Fibroblast of villous mesenchyme (primary cell): ENCODE results near the gene DAPK2. TPM values are rescaled to one million over a fixed set of nuclear protein-coding genes. Genes with fewer than 3 reads are reported as not detected.

ENCODE experiments used
- DNase-seq: peaks from one replicate; pipeline ENCODE4 v3.0.0-alpha.2; 2010; ENCODE audit warnings: low read depth
- H3K4me3 ChIP-seq: 2 replicates; pipeline ENCODE4 v1.5.1; 2011; ENCODE audit warnings: low read depth, mild to moderate bottlenecking, low read length
- total RNA-seq: library from RNA; depleted of rRNA; stranded (reverse); fragments of >200 nt; gene quantifications from 2 replicates; pipeline ENCODE4 v1.2.3, GENCODE V29; 2012
- TF ChIP-seq, protein P1 (sequence below): IDR thresholded peaks from 2 replicates; pipeline ENCODE4 v1.5.1; 2012; ENCODE audit warnings: low read depth, mild to moderate bottlenecking, low read length; ENCODE audit not compliant: insufficient read depth

The DAPK2 gene
- total RNA-seq, 1 donor: 8.2 TPM

DNA sequence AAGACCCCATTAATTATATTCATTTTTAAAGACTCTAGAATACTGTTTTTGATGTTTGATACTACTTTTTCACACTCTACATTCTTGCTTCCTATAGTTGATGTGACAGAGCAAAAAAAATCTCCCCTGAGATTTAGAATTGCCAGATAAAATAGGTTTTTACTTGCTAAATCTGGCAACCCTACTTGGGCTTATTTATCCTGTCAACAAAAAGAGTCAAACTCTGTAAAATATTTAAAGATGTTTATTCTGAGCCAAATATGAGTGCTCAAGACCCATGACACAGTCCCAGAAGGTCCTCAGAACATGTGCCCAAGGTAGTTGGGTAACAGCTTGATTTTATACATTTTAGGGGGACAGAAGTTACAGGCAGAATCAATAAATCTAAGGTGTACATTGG is 72.3 kb downstream of the DAPK2 start:
- DNase-seq: no peak
- TF ChIP-seq, protein P1, sequence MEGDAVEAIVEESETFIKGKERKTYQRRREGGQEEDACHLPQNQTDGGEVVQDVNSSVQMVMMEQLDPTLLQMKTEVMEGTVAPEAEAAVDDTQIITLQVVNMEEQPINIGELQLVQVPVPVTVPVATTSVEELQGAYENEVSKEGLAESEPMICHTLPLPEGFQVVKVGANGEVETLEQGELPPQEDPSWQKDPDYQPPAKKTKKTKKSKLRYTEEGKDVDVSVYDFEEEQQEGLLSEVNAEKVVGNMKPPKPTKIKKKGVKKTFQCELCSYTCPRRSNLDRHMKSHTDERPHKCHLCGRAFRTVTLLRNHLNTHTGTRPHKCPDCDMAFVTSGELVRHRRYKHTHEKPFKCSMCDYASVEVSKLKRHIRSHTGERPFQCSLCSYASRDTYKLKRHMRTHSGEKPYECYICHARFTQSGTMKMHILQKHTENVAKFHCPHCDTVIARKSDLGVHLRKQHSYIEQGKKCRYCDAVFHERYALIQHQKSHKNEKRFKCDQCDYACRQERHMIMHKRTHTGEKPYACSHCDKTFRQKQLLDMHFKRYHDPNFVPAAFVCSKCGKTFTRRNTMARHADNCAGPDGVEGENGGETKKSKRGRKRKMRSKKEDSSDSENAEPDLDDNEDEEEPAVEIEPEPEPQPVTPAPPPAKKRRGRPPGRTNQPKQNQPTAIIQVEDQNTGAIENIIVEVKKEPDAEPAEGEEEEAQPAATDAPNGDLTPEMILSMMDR: no peak
- H3K4me3 ChIP-seq: no peak overlapping the region

DNA sequence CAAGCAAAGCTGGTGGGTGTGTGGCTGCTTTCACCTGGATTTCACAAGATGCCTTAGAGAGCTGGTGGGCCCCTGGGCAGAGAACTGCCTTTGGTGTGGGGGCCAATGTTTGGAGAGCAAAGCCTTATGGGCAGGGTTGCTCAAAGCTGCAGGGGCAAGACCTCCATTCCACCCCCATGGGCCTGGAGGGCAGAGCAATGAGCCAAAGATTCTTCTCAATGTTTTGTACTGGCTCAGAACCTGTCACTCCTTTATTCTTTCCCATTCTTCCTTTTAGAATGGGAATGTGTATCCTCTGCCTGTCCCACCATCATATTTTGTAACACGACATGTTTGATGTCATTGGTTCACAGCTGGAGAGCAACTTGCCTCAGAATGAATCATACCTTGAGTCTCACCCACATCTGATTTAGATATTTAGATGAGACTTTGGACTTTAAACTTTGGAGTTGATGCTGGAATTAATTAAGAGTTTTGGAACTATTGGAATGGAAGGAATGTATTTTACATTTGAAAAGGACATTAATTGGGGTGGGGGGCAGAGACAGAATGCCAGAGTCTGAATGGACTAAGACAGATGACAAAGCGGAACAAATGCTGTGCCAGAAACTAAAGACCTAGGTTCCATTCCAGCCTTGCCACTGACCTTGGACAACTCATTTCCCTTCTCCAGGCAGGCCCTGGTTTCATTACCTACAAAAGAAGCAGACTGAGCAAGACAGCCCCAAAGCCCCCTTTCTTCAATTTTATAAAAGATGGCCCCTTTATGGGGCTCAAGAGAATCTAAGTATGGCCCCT is 72.9 kb downstream of the DAPK2 start:
- peak; percentile 61 for DNase-seq
- TF ChIP-seq, protein P1: no peak
- H3K4me3 ChIP-seq: no peak overlapping the region

DNA sequence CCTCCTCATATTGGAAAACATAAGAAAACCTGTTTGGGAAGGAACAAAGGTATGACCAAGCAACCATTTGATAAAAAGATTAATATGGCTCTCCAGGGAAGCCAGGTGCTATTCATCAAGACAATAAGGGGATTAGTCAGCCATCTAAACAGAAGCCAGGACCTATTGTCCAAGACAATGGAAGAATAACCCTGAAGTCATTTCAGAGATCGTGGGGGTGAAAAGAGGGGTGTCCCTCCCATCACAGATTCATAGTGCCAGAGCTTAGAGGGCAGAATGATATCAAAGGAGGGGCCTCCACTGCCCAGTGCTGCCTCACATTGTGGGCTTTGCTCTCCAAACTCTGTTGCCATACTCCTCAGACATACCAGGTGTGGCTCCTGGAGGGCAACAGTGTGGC is 73.5 kb downstream of the DAPK2 start:
- DNase-seq: no peak
- TF ChIP-seq, protein P1: no peak
- H3K4me3 ChIP-seq: no peak overlapping the region

DNA sequence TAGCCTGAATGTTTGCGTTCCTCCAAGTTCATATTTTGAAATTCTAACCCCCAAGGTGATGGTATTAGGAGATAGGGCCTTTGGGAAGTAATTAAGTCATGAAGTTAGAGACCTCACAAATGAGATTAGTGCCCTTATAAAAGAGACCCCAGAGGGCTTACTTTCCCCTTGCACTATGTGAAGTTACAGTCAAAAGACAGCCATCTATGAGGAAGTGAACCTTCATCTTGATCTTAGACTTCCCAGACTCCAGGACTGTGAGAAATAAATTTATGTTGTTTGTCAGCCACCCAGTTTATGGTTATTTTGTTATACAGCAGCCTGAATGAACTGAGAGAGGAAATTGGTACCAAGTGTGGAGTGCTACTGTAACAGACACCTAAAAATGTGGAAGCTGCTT is 74.4 kb downstream of the DAPK2 start:
- DNase-seq: no peak
- H3K4me3 ChIP-seq: no peak overlapping the region
- TF ChIP-seq, protein P1: no peak

DNA sequence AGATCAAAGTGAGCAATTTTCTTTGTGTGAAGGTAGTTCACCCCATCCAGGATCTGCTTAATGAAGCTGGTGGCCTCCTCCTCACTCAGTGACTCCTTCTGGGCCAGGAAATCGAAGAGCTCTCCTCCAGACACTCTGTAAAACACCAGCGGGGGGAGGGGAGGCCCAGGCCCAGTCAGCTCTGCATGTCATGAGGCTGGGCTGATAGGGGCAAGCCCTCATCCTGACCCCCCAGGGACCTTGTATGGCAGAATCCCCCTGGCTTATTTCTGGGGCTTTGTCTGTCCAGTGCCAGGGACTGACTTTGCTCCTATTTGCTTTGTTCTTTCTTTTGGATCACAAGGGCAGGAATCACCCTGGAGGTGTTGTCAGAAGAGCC is 74.9 kb downstream of the DAPK2 start:
- TF ChIP-seq, protein P1: no peak
- DNase-seq: no peak
- H3K4me3 ChIP-seq: no peak overlapping the region

DNA sequence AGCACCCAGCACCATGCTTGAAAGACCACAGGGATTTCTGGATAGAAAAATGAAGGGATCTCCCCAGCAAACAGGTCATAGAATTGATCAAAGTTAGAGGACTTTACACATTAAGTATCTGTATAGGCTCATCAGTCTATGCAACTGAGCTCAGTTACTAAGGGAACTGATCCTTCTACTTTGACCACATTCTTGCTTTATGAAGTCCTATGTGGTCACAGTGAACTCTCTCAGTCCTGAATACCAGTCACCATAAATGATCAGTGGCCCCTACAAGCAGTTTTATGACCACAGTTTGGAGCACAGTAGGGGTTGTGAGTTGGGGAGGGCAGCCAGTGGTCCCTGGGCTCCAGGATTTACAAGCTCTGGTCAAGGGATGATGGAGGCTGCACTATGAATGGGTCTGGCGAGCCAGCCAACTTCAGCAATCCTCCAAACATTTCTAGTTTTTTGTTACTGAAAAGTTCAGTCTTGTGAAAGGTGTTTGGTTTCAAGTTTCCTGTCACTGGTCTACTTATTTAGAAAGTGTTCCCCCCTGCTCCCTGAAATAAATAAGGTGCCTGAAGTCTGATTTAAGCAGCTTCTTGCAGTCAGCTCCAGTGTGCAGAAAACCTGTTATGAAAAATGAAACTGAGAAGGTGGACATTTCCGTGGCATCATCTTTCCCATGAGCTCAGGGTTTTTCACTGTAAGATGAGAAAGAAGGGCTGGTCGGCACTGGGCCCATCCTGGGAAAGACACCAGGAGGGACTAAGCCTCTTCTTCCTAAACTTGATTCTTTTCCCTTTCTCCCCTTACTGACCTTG is 75.5 kb downstream of the DAPK2 start:
- TF ChIP-seq, protein P1: no peak
- peak; percentile 3 for DNase-seq
- H3K4me3 ChIP-seq: no peak overlapping the region
